Prostate gland (tissue), 2 donors: ENCODE measurements around the gene RPL3.

Source experiments
- CTCF ChIP-seq, 4 experiments: fragments of 200-600 bp in 2 of 4; fragments of 450-650 bp in 2 of 4; sonication (generic) in 2 of 4; IDR thresholded peaks; 1 replicate in 3 of 4; 2 replicates in 1 of 4; pipeline ENCODE4 v1.5.1; 2016 to 2019; ENCODE audit warnings: antibody characterized with exemption in 4 of 4, mild to moderate bottlenecking in 2 of 4, moderate library complexity in 2 of 4
- POLR2A ChIP-seq: fragments of 450-650 bp; IDR thresholded peaks from one replicate; pipeline ENCODE4 v1.6.1; 2016; ENCODE audit warnings: antibody characterized with exemption, mild to moderate bottlenecking
- POLR2AphosphoS5 ChIP-seq: sonication (generic); formaldehyde crosslinking; IDR thresholded peaks from one replicate; pipeline ENCODE4 v1.6.1; 2017; ENCODE audit warnings: antibody characterized with exemption

DNA sequence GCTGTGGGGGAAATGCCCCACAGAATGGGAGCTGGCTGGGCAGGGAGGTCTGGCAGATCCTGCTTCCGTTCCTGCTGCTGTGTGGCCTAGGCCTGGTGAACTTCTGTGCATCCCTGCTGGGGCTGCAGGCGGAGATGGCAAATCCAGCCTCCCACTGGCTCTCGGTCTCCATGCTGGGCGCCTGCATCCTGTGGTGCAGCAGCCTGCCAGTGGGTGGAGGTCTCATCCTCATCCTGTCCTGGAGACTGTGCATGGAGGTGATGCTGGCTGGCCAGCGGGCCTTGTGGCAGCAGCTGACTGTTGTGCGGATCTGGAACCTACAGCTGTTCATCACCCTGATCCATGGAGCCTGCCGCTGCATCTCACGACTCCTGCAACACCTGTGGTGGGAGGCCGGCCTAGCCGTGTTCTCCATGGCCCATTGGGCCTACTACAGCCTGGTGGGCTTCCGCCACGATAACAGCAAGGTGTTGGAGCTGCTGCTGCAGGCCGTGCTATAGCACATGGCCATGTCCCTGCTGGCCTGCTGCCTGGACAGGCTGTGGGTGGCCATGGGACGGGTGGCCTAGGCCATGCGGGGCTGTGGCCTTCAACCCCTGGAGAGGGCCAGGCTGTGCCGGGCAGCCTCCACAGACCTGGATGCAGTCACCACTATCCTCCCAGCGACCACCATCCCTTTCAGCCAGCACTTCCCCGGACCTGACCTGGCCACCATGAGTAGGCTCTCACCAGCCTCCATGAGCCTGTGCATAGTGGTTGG, 8.8 kb upstream of the RPL3 start:
- TF ChIP-seq CTCF (IDR thresholded peaks at IDR 0.05) = no peak
- no peak for TF ChIP-seq POLR2A
- TF ChIP-seq POLR2AphosphoS5 = no peak
